Choroid plexus epithelial cell (primary cell): ENCODE results near the gene PHLDA2.
A peak's percentile ranks its signal among the peaks of the same experiment; 100 is the strongest.

Experiments used
- DNase-seq: peaks from one replicate; pipeline ENCODE4 v3.0.0-alpha.2; 2010; ENCODE audit warnings: low read depth
- H3K4me3 ChIP-seq: 2 replicates; pipeline ENCODE4 v1.5.1; 2011; ENCODE audit warnings: low read depth, mild to moderate bottlenecking, control low read depth, low read length, moderate library complexity
- TF ChIP-seq, protein P1 (sequence below): conservative IDR thresholded peaks from 2 replicates; pipeline ENCODE4 v1.5.1; 2011; ENCODE audit warnings: low read depth, mild to moderate bottlenecking, control low read depth, inconsistent platforms, low read length, moderate library complexity

Gene PHLDA2

DNA sequence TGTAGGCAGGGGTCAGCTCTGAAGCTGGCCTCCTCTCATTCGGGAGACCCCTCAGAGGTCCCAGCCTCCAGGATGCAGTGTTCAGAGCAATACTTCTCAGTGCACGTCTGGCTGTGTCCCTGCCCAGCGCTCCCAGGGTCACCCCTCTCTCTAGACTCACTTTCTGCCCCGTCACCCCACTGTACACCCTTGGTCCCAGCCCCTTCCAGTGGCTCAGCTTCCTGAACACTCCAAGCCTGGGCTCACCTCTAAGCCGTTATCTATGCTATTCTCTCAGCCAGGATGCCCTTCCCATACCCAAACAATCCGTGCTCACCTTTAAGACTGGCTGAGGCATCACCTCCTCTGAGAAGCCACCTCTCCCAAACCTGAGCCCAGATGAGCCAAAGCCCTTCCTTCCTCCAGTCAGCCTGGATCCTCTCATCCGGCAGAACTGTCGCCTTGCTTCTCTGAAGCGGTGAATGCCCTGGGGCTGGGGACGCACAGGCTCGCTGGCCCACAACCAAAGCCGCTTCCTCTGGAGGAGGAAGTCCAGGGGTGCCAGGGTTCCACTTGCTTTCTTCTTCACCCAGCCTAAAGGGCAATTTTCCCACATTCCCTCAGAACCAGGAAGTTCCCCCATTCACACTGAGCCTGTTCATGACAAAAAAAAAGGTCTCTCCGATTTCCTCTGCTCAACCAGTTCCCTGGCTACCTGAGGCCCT is 30.0 kb downstream of the PHLDA2 start:
- DNase-seq, result no peak
- TF ChIP-seq, protein P1, sequence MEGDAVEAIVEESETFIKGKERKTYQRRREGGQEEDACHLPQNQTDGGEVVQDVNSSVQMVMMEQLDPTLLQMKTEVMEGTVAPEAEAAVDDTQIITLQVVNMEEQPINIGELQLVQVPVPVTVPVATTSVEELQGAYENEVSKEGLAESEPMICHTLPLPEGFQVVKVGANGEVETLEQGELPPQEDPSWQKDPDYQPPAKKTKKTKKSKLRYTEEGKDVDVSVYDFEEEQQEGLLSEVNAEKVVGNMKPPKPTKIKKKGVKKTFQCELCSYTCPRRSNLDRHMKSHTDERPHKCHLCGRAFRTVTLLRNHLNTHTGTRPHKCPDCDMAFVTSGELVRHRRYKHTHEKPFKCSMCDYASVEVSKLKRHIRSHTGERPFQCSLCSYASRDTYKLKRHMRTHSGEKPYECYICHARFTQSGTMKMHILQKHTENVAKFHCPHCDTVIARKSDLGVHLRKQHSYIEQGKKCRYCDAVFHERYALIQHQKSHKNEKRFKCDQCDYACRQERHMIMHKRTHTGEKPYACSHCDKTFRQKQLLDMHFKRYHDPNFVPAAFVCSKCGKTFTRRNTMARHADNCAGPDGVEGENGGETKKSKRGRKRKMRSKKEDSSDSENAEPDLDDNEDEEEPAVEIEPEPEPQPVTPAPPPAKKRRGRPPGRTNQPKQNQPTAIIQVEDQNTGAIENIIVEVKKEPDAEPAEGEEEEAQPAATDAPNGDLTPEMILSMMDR, result no peak
- no peak overlapping the region for H3K4me3 ChIP-seq

DNA sequence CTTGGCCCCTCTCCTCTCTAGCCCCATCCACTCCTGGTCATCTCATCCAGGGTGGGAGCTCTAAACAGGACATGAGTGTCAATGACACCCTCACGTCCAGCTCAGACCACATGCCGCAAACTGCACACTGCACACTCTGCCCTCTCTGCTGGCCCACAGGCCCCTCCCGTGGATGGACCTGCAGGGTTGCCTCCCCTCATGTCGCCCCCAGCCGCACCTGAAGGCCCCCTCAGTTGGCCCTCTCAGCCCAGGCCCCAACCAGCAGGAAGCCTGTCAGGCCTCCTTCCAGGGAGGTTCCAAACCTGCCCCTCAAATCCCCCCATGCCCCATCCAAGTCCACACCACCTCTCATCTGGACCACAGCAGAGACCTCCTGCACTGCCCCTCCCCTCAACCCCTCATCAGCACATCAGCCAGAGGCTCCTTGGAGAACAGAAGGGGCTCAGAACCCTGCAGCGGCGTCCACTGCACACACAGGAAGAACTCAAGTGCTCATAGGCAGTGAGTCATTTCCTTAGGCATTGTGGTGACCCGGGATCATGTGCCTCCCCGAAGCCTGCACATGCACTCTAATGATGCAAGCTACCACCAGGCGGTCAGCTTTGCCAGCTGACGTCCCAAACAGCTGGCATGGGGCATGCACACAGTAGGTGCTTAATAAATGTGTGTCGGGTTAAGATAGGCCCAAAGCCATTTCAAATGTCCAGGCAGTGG is 30.7 kb downstream of the PHLDA2 start:
- TF ChIP-seq, protein P1, result no peak
- DNase-seq, result peak; percentile 95
- no peak overlapping the region for H3K4me3 ChIP-seq

DNA sequence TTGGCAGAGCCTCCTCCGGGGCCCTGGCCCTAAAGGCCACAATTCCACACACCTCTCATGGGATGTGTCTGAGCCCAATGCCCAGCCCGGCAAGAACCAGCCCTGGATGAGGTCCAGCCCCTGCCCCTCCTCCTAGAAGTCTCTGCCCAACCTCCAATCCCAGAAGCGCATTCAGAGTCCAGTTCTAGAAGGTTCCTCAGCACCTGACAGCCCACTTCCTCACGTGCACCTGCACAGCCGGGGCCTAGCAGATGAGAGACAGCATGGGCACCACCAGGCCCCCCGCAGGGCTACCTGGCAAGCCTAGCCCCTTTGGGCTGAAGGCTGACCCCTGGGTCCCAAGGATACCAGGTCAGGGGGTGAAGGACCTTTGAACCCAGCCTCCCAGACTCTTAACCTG is 32.2 kb downstream of the PHLDA2 start:
- H3K4me3 ChIP-seq, result no peak overlapping the region
- TF ChIP-seq, protein P1, result no peak
- no peak for DNase-seq

DNA sequence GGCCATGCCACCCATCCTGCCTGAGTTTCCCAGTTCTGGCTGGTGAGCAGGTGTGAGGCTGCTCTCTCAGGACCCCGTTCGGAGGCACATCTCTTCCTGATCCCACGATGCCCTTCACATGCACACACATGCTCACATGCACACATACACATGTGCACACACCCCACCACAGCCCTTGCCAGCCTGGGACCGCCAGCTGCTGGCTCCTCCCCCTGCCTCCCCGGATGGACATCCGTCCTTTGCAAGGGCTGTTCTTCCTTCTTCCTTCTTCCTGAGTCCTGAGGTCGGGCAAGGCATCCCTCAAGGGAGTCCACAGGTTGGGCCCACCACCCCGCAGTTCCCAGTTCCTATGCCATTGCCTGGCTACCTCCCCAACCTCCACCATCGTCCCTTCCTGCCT is 33.2 kb downstream of the PHLDA2 start:
- no peak for DNase-seq
- TF ChIP-seq, protein P1, result no peak
- no peak overlapping the region for H3K4me3 ChIP-seq

DNA sequence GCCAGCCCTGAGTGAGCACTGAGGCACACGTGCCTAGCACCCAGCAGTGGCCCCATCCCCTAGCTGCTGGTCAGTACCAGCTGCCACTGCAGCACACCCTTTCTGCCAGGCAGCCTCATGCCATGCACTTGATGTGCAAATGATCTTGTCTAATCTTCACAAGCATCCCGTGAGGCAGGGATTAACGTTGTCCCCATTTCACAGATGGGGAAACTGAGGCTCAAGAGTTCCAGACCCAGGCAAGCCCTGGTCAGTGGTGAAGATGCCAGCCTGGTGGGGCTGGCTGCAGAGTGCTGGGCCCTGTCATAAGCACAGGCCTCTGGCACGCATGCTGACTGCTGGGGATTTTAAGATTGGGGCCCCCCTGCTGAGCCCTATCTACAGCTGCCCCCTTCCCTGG is 35.3 kb downstream of the PHLDA2 start:
- DNase-seq, result no peak
- no peak overlapping the region for H3K4me3 ChIP-seq
- TF ChIP-seq, protein P1, result no peak

DNA sequence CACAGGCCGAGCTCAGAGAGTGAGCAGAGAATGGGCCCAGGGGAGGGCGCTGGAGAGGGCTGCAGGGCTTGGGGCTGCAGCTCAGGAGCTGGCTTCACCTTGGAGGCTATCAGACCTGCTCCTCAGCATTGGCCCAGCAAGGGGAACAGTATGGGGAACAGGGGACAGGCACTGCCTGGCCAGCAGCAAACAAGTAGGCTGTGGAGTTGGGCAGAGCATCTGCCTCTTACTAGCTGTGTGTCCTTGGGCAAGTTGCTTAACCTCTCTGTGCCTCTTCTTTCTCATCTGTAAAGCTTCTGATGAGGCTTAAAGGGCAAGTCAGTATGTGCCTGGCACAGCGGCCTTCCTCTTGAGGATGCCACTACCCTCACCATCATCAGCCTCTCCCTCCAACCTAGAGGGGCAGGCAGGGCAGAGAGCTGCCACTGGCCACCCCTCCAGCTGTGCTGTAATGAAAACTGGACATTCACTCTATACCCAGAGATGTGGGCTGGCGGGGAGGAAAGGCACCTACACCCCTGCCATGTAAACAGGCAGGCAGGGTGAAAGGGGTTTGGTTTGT is 36.2 kb downstream of the PHLDA2 start:
- no peak for DNase-seq
- TF ChIP-seq, protein P1, result peak; percentile 48
- peak overlapping the region; percentile 56 for H3K4me3 ChIP-seq
